Stimulated activated CD8-positive, alpha-beta memory T cell treated with anti-CD3 and anti-CD28 coated beads, Interleukin-12 subunit alpha, Interleukin-12 subunit beta, amount 100 ng/mL, for 1 hour (primary cell): ENCODE data around the gene RANBP10.
"Not testable (repeated sequence)": the region's sequence is repeated elsewhere in the genome, so short reads cannot be mapped to it uniquely, and the experiment has no call there.

Experiments used
- DNase-seq: peaks from one replicate; pipeline ENCODE4 v3.0.0-alpha.2; 2020; ENCODE audit warnings: low read depth

The RANBP10 gene

DNA sequence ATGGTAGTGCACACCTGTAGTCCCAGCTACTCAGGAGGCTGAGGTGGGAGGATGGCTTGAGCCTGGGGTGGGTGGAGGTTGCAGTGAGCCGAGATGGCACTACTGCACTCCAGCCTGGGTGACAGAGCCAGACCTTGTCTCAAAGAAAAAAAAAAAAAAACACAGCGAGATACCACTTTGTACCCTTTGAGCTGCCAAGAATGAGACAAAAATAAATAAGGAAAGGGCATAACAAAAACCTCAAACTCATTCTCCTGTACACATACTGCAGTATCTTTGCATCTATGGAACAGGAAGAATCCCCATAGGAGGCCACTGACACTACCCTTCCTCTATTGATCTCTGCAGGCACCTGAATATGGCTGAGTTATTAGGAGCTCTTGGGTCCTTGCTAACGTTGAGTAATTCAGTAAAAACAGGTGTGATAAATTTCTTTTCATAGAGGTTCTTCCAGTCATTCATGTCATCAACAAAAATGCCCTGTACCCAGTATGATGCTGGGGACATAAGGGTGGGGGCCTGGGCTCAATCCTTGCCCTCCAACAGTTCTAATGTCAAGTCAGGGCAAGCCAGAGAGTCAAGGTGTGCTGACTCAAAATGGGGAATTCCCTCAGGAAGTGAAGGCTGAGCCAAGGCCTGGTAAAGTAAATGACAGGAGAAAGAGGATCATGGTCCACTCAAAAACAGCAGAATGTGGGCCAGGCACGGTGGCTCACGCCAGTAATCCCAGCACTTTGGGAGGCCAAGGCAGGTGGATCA, 26.9 kb downstream of the RANBP10 start:
- no peak for DNase-seq

DNA sequence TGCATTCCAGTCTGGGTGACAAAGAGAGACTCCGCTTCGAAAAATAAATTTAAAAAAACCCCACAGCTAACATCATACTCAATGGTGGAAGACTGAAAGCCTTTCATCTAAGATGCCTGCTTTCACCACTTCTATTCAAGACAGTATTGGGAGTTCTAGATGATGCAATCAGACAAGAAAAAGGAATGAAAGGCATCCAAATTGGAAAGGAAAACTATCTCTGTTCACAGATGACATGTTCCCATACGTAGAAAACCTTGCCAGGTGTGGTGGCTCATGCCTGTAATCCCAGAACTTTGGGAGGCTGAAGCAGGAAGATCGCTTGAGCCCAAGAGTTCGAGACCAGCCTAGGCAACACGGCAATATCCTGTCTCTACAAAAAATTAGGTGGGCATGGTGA, 31.1 kb downstream of the RANBP10 start:
- no peak for DNase-seq

DNA sequence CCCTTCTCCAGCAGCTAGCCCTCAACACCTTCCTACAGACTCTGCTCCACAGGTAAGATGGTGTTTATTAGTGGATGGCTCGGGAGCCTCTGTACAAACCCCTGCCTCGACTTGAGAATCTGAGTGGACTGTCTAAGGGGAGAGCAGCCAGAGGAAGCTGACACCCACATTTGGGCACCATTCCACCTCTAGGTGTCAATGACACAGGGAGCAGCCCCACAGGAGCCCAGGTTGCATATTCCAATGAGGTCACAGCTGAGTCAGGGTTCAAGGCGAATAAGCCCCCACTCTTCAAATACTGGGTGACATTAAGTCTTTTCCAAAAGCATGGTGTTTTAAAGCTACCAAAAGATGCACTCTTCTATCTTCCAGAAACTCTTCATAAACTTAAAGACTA, 31.9 kb downstream of the RANBP10 start:
- DNase-seq: no peak

DNA sequence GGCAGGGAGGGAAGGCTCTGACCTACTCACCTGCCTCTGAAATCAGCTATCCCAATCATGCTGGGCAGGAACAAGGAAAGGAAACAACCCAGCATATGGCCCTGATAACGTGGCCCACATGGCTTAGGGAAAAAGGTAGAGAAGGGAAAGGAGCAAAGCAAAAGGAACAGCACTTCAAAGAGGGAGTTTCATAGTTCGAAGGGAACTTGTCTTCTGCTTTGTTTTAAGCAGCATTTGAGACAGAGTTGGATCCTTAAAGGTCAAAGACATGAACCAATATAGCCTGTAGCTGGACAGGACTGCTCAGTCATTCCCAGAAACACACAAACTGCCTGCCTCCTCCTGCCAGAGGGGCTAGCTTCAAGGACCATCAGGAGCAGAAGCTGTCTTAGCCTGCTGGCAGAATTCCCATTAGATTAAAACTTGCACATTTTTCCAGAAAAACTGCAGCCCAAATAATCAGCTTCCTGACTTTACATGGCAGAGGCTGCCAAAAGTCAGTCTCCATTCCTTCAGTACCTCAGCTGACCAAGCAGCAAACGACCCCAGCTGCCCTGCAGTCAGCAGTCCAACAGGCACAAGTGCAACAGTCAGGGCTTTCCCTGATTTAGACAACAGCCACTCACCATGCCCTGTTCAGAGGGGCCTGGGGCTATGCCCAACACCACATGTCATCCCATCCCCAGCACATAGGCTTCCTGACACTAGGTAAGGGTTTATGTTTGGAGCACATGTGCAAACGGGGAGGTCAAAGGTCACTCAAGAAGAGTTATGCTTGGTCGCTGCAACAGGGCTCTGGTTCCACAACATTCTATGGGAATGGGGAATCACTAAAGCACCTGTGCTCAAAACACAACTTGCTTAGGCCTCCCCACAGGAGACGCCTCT, 32.5 kb downstream of the RANBP10 start:
- DNase-seq: no peak

DNA sequence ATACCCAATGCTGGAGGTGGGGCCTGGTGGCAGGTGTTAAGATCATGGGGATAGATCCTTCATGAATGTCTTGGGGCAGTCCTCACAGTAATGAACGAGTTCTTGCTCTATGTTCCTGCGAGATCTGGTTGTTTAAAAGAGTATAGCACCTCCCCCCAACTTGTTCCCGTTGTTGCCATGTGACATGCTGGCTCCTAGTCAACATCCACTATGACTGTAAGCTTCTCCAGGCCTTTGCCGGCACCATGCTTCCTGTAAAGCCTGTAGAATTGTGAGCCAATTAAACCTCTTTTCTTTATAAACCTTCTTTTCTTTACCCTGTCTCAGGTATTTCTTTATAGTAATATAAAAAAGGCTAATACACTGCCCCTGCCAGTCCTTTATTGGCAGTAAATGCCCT, 33.3 kb downstream of the RANBP10 start:
- no peak for DNase-seq

DNA sequence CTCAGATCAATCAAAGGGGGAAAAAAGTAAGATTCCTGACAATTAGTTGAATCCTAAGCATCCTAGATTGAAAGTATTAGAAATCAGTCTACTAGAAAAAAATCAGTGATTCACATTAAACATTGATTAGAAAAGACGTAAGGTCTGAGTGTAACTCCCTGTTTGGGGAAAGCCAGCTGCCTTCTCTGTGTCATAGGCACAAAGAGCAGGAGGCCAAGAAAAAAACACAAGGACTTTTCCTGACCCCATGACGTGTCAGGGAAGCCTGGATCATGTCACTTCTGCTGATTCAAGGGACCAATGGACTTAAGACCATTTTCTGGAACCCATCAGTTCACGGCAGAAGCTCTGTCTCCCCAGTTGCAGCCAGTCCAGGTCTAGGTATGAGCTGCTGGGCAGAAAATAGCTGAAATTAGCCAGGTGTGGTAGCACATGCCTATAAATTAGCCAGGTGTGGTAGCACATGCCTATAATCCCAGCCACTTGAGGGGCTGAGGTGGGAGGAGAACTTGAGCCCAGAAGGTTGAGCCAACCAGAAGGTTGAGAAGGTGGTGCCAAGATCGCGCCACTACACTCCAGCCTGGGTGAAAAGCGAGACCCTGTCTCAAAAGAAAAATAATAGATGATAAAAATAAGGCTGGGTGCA, 35.9 kb downstream of the RANBP10 start:
- no peak for DNase-seq

DNA sequence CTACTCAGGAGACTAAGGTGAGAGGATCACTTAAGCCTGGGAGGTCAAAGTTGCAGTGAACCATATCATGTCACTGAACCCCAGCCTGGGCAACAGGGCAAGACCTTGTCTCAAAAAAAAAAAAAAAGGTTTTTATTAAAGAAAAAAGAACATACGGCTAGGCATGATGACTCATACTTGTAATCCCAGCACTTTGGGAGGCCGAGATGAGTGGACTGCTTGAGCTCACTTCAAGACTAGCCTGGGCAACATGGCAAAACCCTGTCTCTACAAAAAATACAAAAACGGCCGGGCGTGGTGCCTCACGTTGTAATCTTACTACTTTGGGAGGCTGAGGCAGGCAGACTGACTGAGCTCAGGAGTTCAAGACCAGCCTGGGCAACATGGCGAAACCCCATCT, 38.4 kb downstream of the RANBP10 start:
- no peak for DNase-seq

DNA sequence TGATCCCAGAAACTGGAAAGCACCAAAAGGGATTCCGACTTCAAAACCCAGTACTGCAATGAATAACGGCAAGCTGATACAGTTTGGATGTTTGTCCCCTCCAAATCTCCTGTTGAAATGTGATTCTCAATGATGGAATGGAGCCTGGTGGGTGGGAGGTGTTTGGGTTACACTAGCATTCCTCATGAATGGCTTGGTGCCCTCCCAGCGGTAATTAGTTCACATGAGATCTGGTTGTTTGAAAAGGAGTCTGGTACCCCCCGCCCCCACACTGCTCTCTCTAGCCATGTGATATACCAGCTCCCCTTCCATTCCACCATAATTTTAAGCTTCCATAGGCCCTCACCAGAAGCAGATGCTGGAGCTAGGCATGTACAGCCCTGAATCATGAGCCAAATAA, 40.1 kb downstream of the RANBP10 start:
- DNase-seq: no peak

DNA sequence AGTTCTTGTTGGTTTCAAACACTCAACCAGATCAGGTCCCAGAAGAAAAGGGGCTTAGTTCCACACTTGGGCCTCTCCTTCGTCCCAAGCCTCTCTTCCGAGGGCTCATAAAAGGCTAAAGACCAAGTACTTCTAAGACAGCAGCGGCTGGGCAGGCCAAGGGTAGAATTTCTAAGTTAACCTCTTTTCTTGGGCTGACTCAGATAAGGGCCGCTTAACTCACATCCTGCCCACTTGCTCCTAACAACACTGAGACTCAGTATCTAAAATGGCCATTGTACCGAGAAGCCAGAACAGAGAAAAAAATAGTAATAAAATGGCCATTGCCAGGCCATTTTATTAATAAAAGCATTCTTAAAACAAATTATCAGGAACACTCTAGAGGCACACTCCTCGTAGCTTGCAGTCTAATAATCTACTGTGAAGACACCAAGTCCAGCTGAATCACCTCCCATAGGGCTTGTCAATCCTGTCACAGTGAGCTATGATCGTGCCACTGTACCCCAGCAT, 42.1 kb downstream of the RANBP10 start:
- DNase-seq: no peak

DNA sequence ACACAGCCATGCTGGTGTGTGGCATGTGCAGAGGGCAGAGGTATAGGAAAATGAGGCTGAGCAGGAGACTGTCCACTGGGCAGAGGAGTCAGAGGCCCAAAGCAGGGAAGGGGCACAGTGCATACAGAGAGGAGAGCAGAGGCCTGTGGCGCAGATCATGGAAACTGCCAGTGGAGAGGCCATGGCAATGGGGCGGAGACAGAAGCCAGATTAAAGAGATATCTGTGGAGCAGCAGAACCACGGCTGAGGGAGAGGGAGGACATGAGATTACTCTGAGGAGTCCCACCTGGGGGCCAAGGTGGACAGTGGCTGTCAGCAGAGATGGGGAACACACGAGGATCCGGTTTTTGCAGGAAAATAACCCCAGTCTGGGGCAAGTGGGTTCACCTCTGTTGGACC, 43.3 kb downstream of the RANBP10 start:
- DNase-seq: no peak

DNA sequence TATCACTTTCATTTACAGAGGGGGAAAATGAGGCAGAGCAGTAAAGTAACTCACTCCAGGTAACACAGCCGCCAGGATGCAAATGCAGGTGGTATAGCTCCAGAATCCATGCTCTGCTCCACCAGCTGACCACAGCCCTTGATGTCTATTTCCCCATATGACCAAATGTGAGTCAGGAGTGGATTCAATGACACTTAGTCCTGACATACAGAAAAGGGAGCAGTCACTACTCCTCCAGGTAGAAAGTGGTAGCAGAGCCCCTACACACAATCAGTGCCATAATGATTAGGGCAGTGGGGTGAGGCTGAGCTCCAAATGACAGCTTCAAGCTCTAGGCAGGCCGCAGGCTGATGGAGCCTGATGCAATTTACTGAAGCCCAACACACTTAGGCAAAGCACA, 44.0 kb downstream of the RANBP10 start:
- DNase-seq: no peak

DNA sequence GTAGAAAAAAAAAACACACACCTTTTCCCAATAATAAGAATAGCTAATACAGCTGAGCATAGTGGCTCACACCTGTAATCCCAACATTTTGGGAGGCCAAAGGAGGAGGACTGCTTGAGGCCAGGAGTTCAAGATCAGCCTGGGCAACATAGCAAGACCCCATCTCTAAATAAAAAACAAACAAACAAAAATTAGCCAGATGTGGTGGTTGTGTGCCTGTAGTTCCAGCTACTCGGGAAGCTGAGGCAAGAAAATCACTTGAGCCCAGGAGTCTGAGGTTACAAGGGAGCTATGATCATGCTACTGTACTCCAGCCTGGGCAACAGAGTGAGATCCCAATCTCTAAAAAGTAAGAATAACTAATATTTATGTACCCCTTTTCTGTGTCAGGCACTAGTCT, 44.4 kb downstream of the RANBP10 start:
- DNase-seq: no peak

DNA sequence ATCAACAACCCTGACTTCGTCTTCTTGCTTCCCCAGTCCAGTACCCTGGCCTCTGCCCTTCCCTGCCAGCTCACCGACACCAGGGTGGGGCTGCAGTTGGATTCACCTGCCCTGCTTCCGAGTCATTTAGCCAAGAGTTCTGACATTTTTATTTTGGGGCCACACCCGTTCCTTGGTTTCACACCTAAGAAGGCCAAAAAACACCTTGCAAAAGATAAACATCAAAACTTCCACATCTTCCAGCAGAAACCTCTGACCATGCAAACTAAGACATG, 45.5 kb downstream of the RANBP10 start:
- no peak for DNase-seq

DNA sequence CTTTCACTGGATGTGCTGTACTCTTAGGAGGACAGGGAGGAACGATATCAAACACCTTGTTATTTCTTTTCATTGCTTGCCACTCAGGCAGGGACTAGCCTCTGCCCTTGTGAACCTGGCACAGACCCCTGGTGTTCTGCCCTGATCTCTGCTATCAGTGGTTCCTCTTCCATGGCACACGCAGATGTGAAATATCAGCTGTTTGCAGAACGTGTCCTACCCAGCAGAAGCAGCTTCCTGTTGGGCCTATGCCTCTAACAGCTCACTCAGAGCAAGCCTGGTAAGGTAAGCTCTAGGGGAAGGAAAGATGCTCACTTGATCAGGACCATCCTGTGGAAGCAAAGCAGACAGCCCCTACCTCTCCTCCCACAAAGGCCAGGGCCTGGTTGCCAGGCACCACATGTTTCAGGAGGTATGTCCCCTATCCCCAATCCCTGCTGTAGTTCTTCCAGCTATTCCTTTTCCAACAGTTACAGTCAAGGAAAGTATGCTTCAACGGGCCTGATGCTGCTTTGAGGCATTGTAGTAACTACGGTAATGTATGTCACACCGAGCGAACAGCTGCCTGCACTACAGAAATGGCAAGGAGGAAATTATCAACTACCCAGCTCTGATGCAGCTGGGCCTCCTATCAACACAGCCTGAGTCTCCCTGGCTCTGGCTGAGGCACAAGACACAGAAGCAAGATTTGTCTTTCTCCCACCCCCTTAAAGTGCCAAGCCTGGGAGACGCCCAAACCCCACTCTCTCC, 46.0 kb downstream of the RANBP10 start:
- DNase-seq: no peak

DNA sequence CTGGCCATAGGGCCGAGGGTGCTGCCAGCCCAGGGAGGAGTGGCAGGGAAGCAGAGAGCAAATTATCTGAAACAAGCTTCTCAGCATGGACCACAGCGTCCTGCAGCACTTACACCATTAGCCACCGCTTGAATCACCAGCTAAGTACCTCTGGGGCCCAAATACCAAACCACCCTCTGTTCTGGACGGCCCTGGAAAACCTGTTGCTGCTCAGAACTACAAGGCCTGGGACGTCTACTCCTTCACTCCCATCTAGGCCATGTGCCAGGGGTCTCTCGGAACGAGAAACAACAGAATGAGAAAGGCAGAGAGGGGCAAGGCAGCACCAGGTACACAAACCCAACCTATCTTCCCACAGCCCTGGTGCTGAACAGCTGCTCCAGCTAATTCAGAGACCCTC, 47.4 kb downstream of the RANBP10 start:
- no peak for DNase-seq

DNA sequence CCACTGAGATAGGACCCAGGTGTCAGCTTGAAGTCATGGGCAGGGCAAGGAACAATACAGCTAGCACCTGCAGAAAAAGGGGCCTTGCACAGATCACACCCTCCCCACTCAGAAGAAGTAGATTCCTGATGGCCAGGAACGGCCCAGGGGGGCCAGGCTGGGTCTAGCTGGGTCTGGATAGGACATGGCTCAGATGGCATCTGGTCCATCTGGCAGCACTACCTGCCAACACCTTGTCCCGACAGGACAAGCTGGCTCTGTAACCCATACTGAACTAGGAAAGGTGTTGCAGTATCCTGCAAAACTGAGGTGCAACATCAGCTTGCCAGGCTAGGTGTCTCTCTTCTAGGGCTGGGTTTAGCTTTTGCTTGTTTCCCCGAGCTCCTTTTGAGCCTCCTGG, 48.4 kb downstream of the RANBP10 start:
- DNase-seq: no peak

DNA sequence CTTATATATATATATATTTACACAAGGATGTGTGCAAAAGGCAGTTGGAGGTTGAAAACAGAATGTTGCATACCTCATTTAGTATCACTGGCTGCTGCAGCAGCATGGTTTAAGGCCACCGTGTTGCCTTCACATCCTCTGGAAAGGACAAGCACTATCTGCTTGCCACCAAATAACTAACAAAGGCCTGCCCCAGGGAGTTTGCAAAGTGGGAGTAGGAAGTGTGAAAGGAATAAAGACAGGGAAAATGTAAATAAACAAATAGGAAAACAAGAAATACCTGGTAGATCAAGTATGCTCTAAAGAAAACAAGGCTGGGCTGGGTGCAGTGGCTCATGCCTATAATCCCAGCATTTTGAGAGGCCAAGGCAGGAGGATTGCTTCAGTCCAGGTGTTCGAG, 53.7 kb downstream of the RANBP10 start:
- no peak for DNase-seq

DNA sequence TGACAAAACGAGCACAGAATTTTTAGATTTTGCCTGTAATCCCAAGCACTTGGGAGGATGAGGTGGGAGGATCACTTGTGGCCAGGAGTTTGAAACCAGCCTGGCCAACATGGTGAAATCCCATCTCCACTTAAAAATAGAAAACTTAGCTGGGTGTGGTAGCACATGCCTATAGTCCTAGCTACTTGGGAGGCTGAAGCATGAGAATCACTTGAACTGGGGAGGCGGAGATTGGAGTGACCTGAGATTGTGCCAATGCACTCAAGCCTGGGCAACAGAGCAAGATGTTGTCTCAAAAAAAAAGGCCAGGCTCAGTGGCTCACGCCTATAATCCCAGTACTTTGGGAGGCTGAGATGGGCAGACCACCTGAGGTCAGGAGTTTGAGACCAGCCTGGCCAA, 55.0 kb downstream of the RANBP10 start:
- not testable (repeated sequence) for DNase-seq

DNA sequence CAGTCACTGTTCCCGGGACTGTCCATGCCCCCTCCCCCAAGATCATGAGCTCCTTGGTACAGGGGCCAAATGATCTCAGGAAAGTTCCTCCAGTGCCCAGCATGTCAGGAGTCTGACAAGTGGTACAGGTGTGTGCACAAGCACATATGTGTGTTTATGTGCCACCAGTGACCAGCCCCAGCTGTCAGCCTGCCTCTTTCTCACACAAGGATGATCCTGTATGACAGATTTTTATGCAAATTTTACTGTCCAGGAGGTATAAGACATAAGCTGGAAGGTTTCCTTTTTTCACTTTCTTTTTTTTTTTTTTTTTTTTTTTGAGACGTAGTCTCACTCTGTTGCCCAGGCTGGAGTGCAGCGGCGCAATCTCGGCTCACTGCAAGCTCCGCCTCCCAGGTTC, 55.9 kb downstream of the RANBP10 start:
- no peak for DNase-seq

DNA sequence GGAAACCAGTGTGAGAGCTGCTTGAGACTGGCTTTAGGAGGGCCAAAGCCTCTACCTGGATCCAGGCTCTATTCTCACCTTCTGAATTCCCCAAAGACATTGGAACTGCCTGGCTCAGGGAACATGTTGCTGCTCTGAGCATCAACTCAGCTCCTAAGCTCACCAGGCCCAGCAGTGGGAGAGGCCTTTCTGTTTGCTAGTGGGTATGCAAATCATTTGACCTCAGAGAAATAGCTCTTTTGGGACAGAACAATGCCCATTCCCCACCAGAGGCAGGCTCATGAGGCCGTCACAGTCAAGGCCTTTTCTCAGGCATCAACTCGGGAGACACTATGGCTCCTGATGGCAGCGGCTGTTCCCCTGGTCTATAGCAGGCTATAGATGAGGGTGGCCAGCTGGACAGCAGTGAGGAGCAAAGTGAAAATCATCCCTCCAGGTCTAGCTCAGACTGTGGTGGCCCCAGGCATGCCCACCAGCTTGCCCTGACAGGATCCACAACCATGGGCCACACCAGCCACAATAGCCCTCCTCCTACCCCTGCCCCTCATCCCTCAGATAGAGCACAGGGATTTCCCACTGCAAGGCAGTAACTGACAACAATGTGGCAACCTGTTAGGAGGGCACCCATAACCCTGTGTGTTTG, 56.8 kb downstream of the RANBP10 start:
- no peak for DNase-seq

DNA sequence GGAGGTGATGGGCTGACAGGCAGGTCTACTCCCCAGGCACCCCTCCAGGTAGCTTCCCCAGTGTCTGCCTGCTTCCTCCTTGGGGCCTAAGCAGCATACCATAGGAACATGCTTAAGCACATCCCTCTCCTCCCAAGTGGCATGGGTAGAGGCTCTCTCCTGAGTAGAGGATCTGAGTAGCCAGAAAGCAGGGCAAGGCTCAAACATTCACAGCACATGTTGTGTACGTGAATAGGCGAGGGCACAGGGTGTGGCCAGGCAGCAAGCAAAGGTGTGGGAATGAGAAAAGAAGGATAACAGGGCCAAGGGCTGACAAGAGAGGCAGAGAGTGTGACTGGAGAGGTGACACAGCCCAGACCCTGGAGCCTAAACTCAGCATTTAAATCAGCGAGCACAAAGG, 57.5 kb downstream of the RANBP10 start:
- DNase-seq: no peak

DNA sequence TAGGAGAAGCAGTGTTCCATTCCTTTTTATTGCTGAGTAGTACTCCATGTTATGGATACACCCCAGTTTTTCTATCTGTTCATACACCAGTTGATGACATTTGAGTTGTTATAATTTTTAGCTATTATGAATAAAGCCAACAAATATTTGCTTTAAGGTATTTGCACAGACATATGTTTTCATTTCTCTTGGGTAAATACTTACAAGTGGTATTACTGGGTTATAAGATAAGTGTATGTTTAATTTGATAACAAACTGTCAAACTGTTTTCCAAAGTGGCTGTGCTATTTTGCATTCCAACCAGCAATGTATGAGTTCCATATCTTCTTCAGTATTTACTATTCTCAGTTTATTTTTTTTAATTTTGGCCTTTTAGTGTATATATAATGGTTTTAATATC, 59.5 kb downstream of the RANBP10 start:
- DNase-seq: no peak
